ENCODE measurements around the gene THEMIS2. TPM values are rescaled to one million over a fixed set of nuclear protein-coding genes. Genes with fewer than 3 reads are reported as not detected.

Gene THEMIS2
- polyA plus RNA-seq, 3 donors: 306 to 618 (median 344) TPM

GRCh38 chr1:27935721-27936120 lies 63.4 kb downstream of the THEMIS2 start:
- H3K4me1 ChIP-seq (ENCODE audit: control insufficient read depth in 1 of 2, insufficient read depth in 2 of 2, low read length in 2 of 2): peaks cover 40 to 45% of the 10 kb centered on the region in 2 donors
- no peak for TF ChIP-seq CTCF (IDR thresholded peaks at IDR 0.05)
- Mint-ChIP-seq H3K36me3 (peaks cover 3% of the 10 kb centered on the region in 2 donors), H3K9me3 (peaks cover 0 to 7% (median 0%) of the 10 kb centered on the region in 7 donors), H3K4me1 (peaks cover 42% of the 10 kb centered on the region), H3K27ac (peak overlapping the region in 1 of 7 donors; percentile 7), H3K27me3 (ENCODE audit: low read depth in 3 of 3) (peaks cover 15 to 22% (median 22%) of the 10 kb centered on the region in 3 donors), H3K4me3 (peak overlapping the region in 1 of 2 donors; percentile 51)
- H3K9ac ChIP-seq (ENCODE audit: insufficient read depth, low read length, poor library complexity, severe bottlenecking): no peak overlapping the region
- peaks cover 0 to 11% of the 10 kb centered on the region in 2 donors for H3K27me3 ChIP-seq (ENCODE audit: control insufficient read depth in 2 of 2, insufficient read depth in 2 of 2, low read length in 2 of 2)
- WGBS (ENCODE audit: insufficient coverage): 68% methylated on average over 8 of the region's 8 CpGs
- H2AFZ ChIP-seq (ENCODE audit: insufficient read depth, low read depth, low read length, poor library complexity, severe bottlenecking): peak overlapping the region; percentile 71
- H3K4me2 ChIP-seq (replicated peaks; ENCODE audit: extremely low read depth, low read length, poor library complexity, severe bottlenecking): peak overlapping the region; percentile 26
- peak overlapping the region in 1 of 3 experiments; percentile 24 for H3K4me3 ChIP-seq (replicated peaks in 1 of 3; ENCODE audit: low read depth in 2 of 3, low read length in 3 of 3)
- H3K9me3 ChIP-seq (replicated peaks in 1 of 2; ENCODE audit: control insufficient read depth in 1 of 2, insufficient read depth in 1 of 2, low read length in 2 of 2): no peaks in the 10 kb centered on the region
- H4K20me1 ChIP-seq (ENCODE audit: insufficient read depth, low read length): no peaks in the 10 kb centered on the region
- intact Hi-C loops (cut with micrococcal nuclease): no loop called here
- no peak for DNase-seq
- no peak overlapping the region for H3K27ac ChIP-seq (ENCODE audit: low read depth in 1 of 2, low read length in 2 of 2)
- H3K36me3 ChIP-seq (replicated peaks in 1 of 2; ENCODE audit: control insufficient read depth in 1 of 2, insufficient read depth in 2 of 2, low read length in 2 of 2): no peaks in the 10 kb centered on the region
- H3K79me2 ChIP-seq (ENCODE audit: insufficient read depth, low read length): no peaks in the 10 kb centered on the region

Small RNAs within 50 kb of the gene (small RNA-seq; reads per million reads assigned to genes)
- gene RNU6-1245P (ENCODE audit: insufficient read length, low read depth) (not detected), gene SCARNA1 (ENCODE audit: insufficient read length, low read depth) (741 reads per million, percentile 99 among the genes with 10 or more reads in this experiment)

Other genes starting within 250 kb of the THEMIS2 start
- 1,000 to 10,000 TPM in 1 of 3 donors, 100 to 1,000 TPM in 2; 371 to 1,340 (median 571) TPM for gene FGR, start 237.4 kb upstream of the THEMIS2 start, polyA plus RNA-seq
- gene IFI6, start 200.4 kb upstream of the THEMIS2 start, polyA plus RNA-seq: 100 to 1,000 TPM in 2 of 3 donors, 10 to 100 TPM in 1; 69.9 to 276 (median 276) TPM
- gene FAM76A, start 146.6 kb upstream of the THEMIS2 start, polyA plus RNA-seq: 10 to 100 TPM in 2 of 3 donors, 1 to 10 TPM in 1; 9.1 to 10.9 (median 10.3) TPM
- gene STX12, start 99.3 kb upstream of the THEMIS2 start, polyA plus RNA-seq: 10 to 100 TPM; 29.4 to 49.4 (median 36.2) TPM
- gene PPP1R8, start 41.8 kb upstream of the THEMIS2 start, polyA plus RNA-seq: 10 to 100 TPM; 17.0 to 23.9 (median 21.4) TPM
- 100 to 1,000 TPM in 1 of 3 donors, 10 to 100 TPM in 2; 40.7 to 106 (median 67.3) TPM for gene RPA2, start 42.0 kb downstream of the THEMIS2 start, polyA plus RNA-seq
- gene SMPDL3B, start 62.5 kb downstream of the THEMIS2 start, polyA plus RNA-seq: under 1 TPM in 2 of 3 donors, not detected in 1; 0.13 to 0.21 TPM
- 10 to 100 TPM; 12.3 to 36.7 (median 25.9) TPM for gene XKR8, start 87.4 kb downstream of the THEMIS2 start, polyA plus RNA-seq
- gene EYA3, start 216.1 kb downstream of the THEMIS2 start, polyA plus RNA-seq: 10 to 100 TPM in 1 of 3 donors, 1 to 10 TPM in 2; 3.3 to 21.1 (median 3.7) TPM

Measured in CD14-positive monocyte (primary cell).